HepG2 (cell line): ENCODE measurements around the gene TSHZ2. TPM values are rescaled to one million over a fixed set of nuclear protein-coding genes. Genes with fewer than 3 reads are reported as not detected.

ENCODE experiments used
- ATAC-seq: fragments of 200-7000 bp; cut with Tn5 transposase; 3 replicates; pipeline ENCODE4 v1.9.1; 2020; ENCODE audit warnings: mild to moderate bottlenecking, moderate library complexity
- BruUV-seq: library from RNA; stranded (reverse); fragments of 400-500 nt; replicated peaks from 2 replicates; lab custom pipeline; 2021; lab: Mats Ljungman, UMichigan
- CTCF ChIA-PET: fragments of 300-600 bp; formaldehyde crosslinking; extraction: SDS; loops from one replicate; lab custom pipeline; 2021; ENCODE audit warnings: low total read pairs, inconsistent platforms, low intra/inter-chr PET ratio; lab: Yijun Ruan, JAX
- POLR2A ChIA-PET: fragments of 350-600 bp; sonication (Branson Sonifier 250); formaldehyde crosslinking; loops from one replicate; lab custom pipeline; 2020; ENCODE audit warnings: antibody characterized with exemption, inconsistent platforms; lab: Yijun Ruan, JAX
- DNase-seq: peaks from one replicate; pipeline ENCODE4 v3.0.0-alpha.2; 2015; ENCODE audit warnings: low spot score
- FAIRE-seq: peaks from 3 replicates; lab custom pipeline; 2011; peaks lifted over from hg19 to GRCh38; lab: Jason Lieb, UNC
- H2AFZ ChIP-seq: one replicate; pipeline ENCODE4 v1.6.1; 2011; ENCODE audit warnings: low read length, inconsistent platforms
- H3K27ac ChIP-seq: fragments of 300-600 bp; 3 replicates; pipeline ENCODE4 v1.8.0; 2011; ENCODE audit warnings: mixed run types, mild to moderate bottlenecking, mixed read lengths, low read length, inconsistent platforms; ENCODE audit not compliant: insufficient read depth; ENCODE audit errors: extremely low read length
- H3K27me3 ChIP-seq, 2 experiments: fragments of 200-600 bp in 1 of 2; 2 replicates in 1 of 2; 3 replicates in 1 of 2; pipeline versions ENCODE4 v1.6.0 to v1.8.0; 2011; ENCODE audit warnings: low read length in 2 of 2, mild to moderate bottlenecking in 2 of 2, moderate library complexity in 2 of 2, inconsistent platforms in 1 of 2; ENCODE audit not compliant: insufficient read depth in 2 of 2, control insufficient read depth in 1 of 2
- H3K36me3 ChIP-seq, 2 experiments: fragments of 200-600 bp in 1 of 2; replicated peaks in 1 of 2; 2 replicates in 1 of 2; 3 replicates in 1 of 2; pipeline versions ENCODE4 v1.5.1 to v1.8.0; 2011; ENCODE audit warnings: low read length in 2 of 2, inconsistent platforms in 1 of 2; ENCODE audit not compliant: insufficient read depth in 2 of 2, control insufficient read depth in 1 of 2
- H3K4me1 ChIP-seq: 2 replicates; pipeline ENCODE4 v1.5.1; 2012; ENCODE audit warnings: low read length, inconsistent platforms; ENCODE audit not compliant: insufficient read depth
- H3K4me2 ChIP-seq: 2 replicates; pipeline ENCODE4 v1.6.0; 2011; ENCODE audit warnings: low read depth, low read length, inconsistent platforms
- H3K4me3 ChIP-seq, 3 experiments: fragments of 200-600 bp in 1 of 3; sonication (generic), shearing (Covaris generic) in 1 of 3; replicated peaks in 1 of 3; 2 replicates each; pipeline ENCODE4 v1.5.1; 2011 to 2016; ENCODE audit warnings: low read length in 3 of 3, inconsistent platforms in 2 of 3, low read depth in 2 of 3, mild to moderate bottlenecking in 2 of 3, control low read depth in 1 of 3, mixed read lengths in 1 of 3; ENCODE audit not compliant: insufficient read depth in 1 of 3
- H3K79me2 ChIP-seq: one replicate; pipeline ENCODE4 v1.6.1; 2011; ENCODE audit warnings: low read length, inconsistent platforms; ENCODE audit not compliant: insufficient read depth
- H3K9ac ChIP-seq: 2 replicates; pipeline ENCODE4 v1.6.0; 2011; ENCODE audit warnings: mild to moderate bottlenecking, low read depth, low read length, inconsistent platforms; ENCODE audit not compliant: insufficient read depth
- H3K9me3 ChIP-seq: 2 replicates; pipeline ENCODE4 v1.5.1; 2012; ENCODE audit warnings: mild to moderate bottlenecking, low read length
- H4K20me1 ChIP-seq: 2 replicates; pipeline ENCODE4 v1.6.0; 2011; ENCODE audit warnings: inconsistent platforms, mild to moderate bottlenecking, low read length, moderate library complexity; ENCODE audit not compliant: insufficient read depth
- ARHGAP35 ChIP-seq: sonication (generic); formaldehyde crosslinking; IDR thresholded peaks from 2 replicates; pipeline ENCODE4 v1.9.0; 2022; ENCODE audit warnings: mild to moderate bottlenecking, inconsistent platforms, moderate library complexity, missing genetic modification reagents, borderline replicate concordance
- GATA4 ChIP-seq: sonication (generic); IDR thresholded peaks from 2 replicates; pipeline ENCODE4 v1.6.1; 2016; ENCODE audit warnings: antibody characterized with exemption, low read depth, borderline replicate concordance
- IRF2 ChIP-seq: IDR thresholded peaks from 2 replicates; pipeline ENCODE4 v1.6.1; 2018; ENCODE audit warnings: missing genetic modification reagents, missing compliant biosample characterization
- NKX3-1 ChIP-seq: sonication (generic); formaldehyde crosslinking; IDR thresholded peaks from 2 replicates; pipeline ENCODE4 v1.5.0; 2020; ENCODE audit warnings: missing genetic modification reagents
- RELA ChIP-seq: sonication (generic); formaldehyde crosslinking; IDR thresholded peaks from 2 replicates; pipeline ENCODE4 v1.4.0; 2020; ENCODE audit warnings: missing genetic modification reagents
- SIN3B ChIP-seq: fragments of 150-350 bp; IDR thresholded peaks from 2 replicates; pipeline ENCODE4 v1.6.1; 2014; ENCODE audit warnings: low read length
- SMYD3 ChIP-seq: sonication (generic); formaldehyde crosslinking; IDR thresholded peaks from 2 replicates; pipeline ENCODE4 v1.8.1; 2023; ENCODE audit warnings: mild to moderate bottlenecking, missing genetic modification reagents
- TARDBP ChIP-seq: sonication (generic); formaldehyde crosslinking; IDR thresholded peaks from 2 replicates; pipeline ENCODE4 v1.8.0; 2022; ENCODE audit warnings: mild to moderate bottlenecking, missing genetic modification reagents
- TBP ChIP-seq: sonication (generic); formaldehyde crosslinking; IDR thresholded peaks from 2 replicates; pipeline ENCODE4 v1.5.0; 2020; ENCODE audit warnings: missing genetic modification reagents
- TCF7 ChIP-seq: sonication (generic); IDR thresholded peaks from 2 replicates; pipeline ENCODE4 v1.6.1; 2016; ENCODE audit warnings: antibody characterized with exemption, low read depth
- TSC22D2 ChIP-seq: sonication (generic); formaldehyde crosslinking; IDR thresholded peaks from 2 replicates; pipeline ENCODE4 v1.5.1; 2020; ENCODE audit warnings: missing genetic modification reagents, mild to moderate bottlenecking, borderline replicate concordance
- ZBTB2 ChIP-seq: sonication (generic); formaldehyde crosslinking; IDR thresholded peaks from 2 replicates; pipeline ENCODE4 v1.8.0; 2022; ENCODE audit warnings: low read depth, missing genetic modification reagents
- ZBTB34 ChIP-seq: sonication (generic); formaldehyde crosslinking; IDR thresholded peaks from 2 replicates; pipeline ENCODE4 v1.8.0; 2022; ENCODE audit warnings: mild to moderate bottlenecking, missing genetic modification reagents
- ZFP1 ChIP-seq: IDR thresholded peaks from 2 replicates; pipeline ENCODE4 v1.6.1; 2016
- ZNF230 ChIP-seq: sonication (generic); formaldehyde crosslinking; IDR thresholded peaks from 2 replicates; pipeline ENCODE4 v1.4.0; 2020; ENCODE audit warnings: mild to moderate bottlenecking, missing genetic modification reagents
- ZNF775 ChIP-seq: sonication (generic); formaldehyde crosslinking; IDR thresholded peaks from 2 replicates; pipeline ENCODE4 v1.4.0; 2020; ENCODE audit warnings: missing genetic modification reagents, mild to moderate bottlenecking, moderate library complexity, borderline replicate concordance
- WGBS: methylation state at CpG from one replicate; pipeline ENCODE4 v1.1.6; 2017; ENCODE audit warnings: low lambda C conversion rate; 5-methylcytosine and 5-hydroxymethylcytosine counted together
- in situ Hi-C: cut with HindIII; loops from 2 replicates; pipeline ENCODE4 v1.10.0; 2017; ENCODE audit warnings: low pct_unique_long_range_greater_than_20kb; ENCODE audit not compliant: extremely low pct_ligation_motif_present
- intact Hi-C: fragments of 100-400 bp; cut with micrococcal nuclease; formaldehyde crosslinking; loops from one replicate; pipeline ENCODE4 v1.10.0; 2022; ENCODE audit not compliant: unreplicated experiment
- polyA plus RNA-seq, 8 experiments: library from polyadenylated mRNA; depleted of rRNA in 3 of 8; stranded (reverse) in 7 of 8; unstranded in 1 of 8; fragments of >200 nt; fragmentation: Illumina TruSeq in 4 of 8; extraction: Trizol in 4 of 8; gene quantifications; 2 replicates each; pipeline versions ENCODE4 v1.2.1 to v1.2.3, GENCODE V29; 2011 to 2016; ENCODE audit warnings: low read depth in 4 of 8, missing spikeins in 1 of 8, mixed read lengths in 1 of 8; ENCODE audit not compliant: insufficient read depth in 1 of 8
- total RNA-seq, 5 experiments: library from RNA; depleted of rRNA; stranded (reverse); fragments of >200 nt; fragmentation: Illumina TruSeq; extraction: Trizol; gene quantifications; 2 replicates each; pipeline ENCODE4 v1.2.3, GENCODE V29; 2016; ENCODE audit warnings: low read depth in 1 of 5

The TSHZ2 gene
- total and polyA plus RNA-seq, 2 of the 13 experiments (the other 11 are each of a cell fraction or from before 2014, with no cell fraction given): 0.01 TPM; not detected in 1

GRCh38 chr20:52983726-52984450 is 11.7 kb downstream of the TSHZ2 start:
- Histone ChIP-seq H3K27me3 (no peaks in the 10 kb centered on the region), H3K9me3 (no peaks in the 10 kb centered on the region), H4K20me1 (no peaks in the 10 kb centered on the region), H3K79me2 (no peaks in the 10 kb centered on the region), H2AFZ (no peak overlapping the region), H3K4me2 (no peak overlapping the region), H3K27ac (no peak overlapping the region), H3K4me3 (no peak overlapping the region), H3K36me3 (no peaks in the 10 kb centered on the region), H3K4me1 (no peaks in the 10 kb centered on the region), H3K9ac (no peak overlapping the region)
- WGBS: 66% methylated on average over 22 of the region's 22 CpGs
- no peak for ATAC-seq
- CTCF ChIA-PET: no interaction called here
- POLR2A ChIA-PET: no interaction called here
- FAIRE-seq: no peak
- no peak for DNase-seq
- intact Hi-C loops (no loop called here), in situ Hi-C loops (no loop called here)
- TF ChIP-seq SIN3B (no peak), TBP (CRISPR knock-in tag) (no peak), SMYD3 (CRISPR knock-in tag) (no peak), RELA (CRISPR knock-in tag) (no peak), ZBTB2 (no peak), GATA4 (no peak), TSC22D2 (CRISPR knock-in tag) (no peak), IRF2 (CRISPR knock-in tag) (no peak), TCF7 (no peak), ZNF775 (CRISPR knock-in tag) (no peak), ZFP1 (CRISPR knock-in tag) (no peak), ARHGAP35 (CRISPR knock-in tag) (no peak), ZBTB34 (CRISPR knock-in tag) (no peak), ZNF230 (CRISPR knock-in tag) (no peak), NKX3-1 (CRISPR knock-in tag) (no peak), TARDBP (CRISPR knock-in tag) (no peak)
- BruUV-seq: no TSS peak
